ENCODE data around the gene DNAJA1.
"Not testable (repeated sequence)": the region's sequence is repeated elsewhere in the genome, so short reads cannot be mapped to it uniquely, and the experiment has no call there.

DNAJA1 gene

DNA sequence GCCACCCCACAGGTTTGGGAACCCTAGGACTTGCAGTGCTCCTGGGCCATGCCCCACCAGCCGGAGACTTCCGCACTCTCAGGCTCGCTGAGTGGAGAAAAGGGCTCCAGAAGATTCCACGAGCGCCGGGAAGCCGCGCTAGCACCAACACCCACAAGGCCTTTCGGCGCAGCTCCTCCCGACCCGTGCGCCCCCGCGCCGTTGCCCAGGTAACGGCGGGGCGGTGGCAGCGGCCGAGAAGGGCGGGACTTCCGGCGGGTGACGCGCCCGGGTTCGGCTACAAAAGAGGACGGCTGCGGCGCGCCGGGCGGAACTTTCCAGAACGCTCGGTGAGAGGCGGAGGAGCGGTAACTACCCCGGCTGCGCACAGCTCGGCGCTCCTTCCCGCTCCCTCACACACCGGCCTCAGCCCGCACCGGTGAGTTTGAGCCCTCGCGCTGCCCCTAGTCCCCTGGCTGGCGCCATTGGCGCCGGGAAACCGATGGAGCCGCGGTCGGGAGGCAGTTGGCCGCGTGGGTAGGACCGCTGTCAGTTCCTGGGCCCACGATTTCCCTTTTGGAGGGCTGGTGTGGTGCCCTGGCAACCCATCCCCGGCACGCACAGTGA is at the start of gene DNAJA1:
Gene DNAJA1 (plus strand): TSS at position 308 of the 606 bp plus-strand sequence. CDS start 1,212 bp downstream, outside the sequence.
- in situ Hi-C loops (cut with MboI; ENCODE audit: low sequenced_read_pairs): loop anchor here (25.0 kb wide), 1 partner anchor 312 kb away; no protein-coding TSS in a partner anchor

GRCh38 chr9:32978051-32978450 is 47.0 kb upstream of the DNAJA1 start:
- in situ Hi-C loops (cut with MboI; ENCODE audit: low sequenced_read_pairs): no loop called here

DNA sequence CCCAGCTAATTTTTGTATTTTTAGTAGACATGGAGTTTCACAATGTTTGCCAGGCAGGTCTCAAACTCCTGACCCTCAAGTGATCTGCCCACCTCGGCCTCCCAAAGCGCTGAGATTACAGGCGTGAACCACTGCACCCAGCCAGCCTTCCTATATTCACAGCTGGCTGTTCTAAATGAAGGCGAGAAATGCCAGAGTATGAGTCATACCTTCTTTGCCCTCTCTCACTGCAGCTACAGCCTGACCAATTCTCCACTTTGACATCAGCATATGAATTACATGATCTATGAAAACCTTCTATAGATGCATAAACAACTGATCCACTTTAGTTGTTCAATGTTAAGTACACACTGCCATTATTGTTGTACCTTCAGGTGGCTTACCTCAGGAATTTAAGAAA is 38.1 kb upstream of the DNAJA1 start:
- in situ Hi-C loops (cut with MboI; ENCODE audit: low sequenced_read_pairs): no loop called here

GRCh38 chr9:32989660-32990059 is 35.4 kb upstream of the DNAJA1 start:
- in situ Hi-C loops (cut with MboI; ENCODE audit: low sequenced_read_pairs): no loop called here

- in situ Hi-C loops (cut with MboI; ENCODE audit: low sequenced_read_pairs): no loop called here
Observed at GRCh38 chr9:32991897-32992594, 33.0 kb upstream of the DNAJA1 start.

GRCh38 chr9:32992595-32993238 is 32.4 kb upstream of the DNAJA1 start:
- in situ Hi-C loops (cut with MboI; ENCODE audit: low sequenced_read_pairs): no loop called here

GRCh38 chr9:33000682-33001055 is 24.4 kb upstream of the DNAJA1 start:
- in situ Hi-C loops (cut with MboI; ENCODE audit: low sequenced_read_pairs): not testable (repeated sequence)

GRCh38 chr9:33005335-33005734 is 19.7 kb upstream of the DNAJA1 start:
- in situ Hi-C loops (cut with MboI; ENCODE audit: low sequenced_read_pairs): not testable (repeated sequence)

DNA sequence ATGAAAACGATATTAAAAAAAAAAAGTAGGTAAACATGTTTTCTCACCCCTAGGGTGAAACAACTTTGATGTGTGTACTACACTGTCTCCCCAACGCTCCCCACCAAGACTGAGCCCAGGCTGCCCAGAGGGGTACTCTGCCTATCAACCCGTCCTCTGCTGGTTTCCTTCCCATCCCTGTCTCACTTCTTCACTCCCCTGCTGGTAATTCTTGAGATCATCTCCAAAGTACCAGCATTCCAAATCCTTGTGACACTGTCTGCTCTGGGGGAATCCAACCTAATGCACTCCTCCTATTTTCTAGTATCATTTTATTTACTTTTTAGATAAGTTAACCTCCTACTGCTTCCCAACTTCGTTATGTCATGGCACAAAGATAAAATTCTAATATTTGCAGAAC is 17.3 kb upstream of the DNAJA1 start:
- in situ Hi-C loops (cut with MboI; ENCODE audit: low sequenced_read_pairs): no loop called here

DNA sequence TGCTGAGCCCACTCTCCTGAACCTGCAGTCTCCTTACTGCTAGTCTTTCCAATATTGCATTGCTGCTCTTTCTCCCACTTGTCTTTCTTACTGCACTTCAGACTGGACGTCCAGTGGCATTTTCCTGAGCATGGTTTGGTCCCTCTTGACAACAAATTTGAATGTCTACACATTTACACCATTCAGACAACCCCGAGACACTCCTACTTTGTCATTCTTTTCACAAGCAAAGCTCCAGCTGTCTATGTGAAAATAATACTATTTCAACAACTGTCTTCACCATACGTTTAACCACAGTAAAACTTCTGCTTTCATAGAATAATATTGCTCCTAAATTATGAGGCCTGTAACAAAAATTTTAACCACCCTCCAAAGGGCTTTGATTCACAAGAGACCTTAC is 13.2 kb upstream of the DNAJA1 start:
- in situ Hi-C loops (cut with MboI; ENCODE audit: low sequenced_read_pairs): no loop called here

- in situ Hi-C loops (cut with MboI; ENCODE audit: low sequenced_read_pairs): no loop called here
Observed at GRCh38 chr9:33012328-33013069, 12.6 kb upstream of the DNAJA1 start.

DNA sequence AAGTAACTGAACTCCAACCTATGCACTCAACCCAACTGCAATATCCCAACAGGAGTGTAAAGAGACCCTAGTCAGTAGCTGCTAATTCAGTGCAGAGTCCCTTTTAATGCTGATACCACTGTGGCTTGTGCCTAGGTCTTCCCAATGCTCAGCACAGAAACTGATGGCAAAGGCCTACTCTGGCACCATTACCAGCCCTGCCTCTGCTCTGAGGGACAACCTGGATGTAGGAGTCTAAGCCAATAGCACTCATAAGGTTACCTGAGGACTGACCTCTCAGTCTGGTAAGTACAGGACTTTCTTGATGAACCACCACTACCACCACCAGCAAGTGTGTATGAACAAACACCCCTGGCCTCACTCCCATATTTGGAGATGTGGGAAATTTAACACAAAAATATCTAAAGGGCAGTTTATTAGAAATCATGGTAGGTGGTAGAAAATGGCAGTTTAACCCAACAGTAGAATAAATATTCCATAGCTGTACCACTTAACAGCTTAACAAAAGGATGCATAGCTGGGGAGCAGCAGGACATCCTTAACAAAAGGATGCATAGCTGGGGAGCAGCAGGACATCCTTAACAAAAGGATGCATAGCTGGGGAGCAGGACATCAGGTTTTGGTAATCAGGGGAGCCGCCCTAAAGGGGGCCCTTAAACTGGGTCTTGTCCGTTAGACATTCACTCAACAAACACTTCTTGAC is 11.0 kb upstream of the DNAJA1 start:
- in situ Hi-C loops (cut with MboI; ENCODE audit: low sequenced_read_pairs): no loop called here

- in situ Hi-C loops (cut with MboI; ENCODE audit: low sequenced_read_pairs): no loop called here
Observed at GRCh38 chr9:33014665-33015014, 10.4 kb upstream of the DNAJA1 start.

GRCh38 chr9:33017283-33018041 is 7.6 kb upstream of the DNAJA1 start:
- in situ Hi-C loops (cut with MboI; ENCODE audit: low sequenced_read_pairs): no loop called here

DNA sequence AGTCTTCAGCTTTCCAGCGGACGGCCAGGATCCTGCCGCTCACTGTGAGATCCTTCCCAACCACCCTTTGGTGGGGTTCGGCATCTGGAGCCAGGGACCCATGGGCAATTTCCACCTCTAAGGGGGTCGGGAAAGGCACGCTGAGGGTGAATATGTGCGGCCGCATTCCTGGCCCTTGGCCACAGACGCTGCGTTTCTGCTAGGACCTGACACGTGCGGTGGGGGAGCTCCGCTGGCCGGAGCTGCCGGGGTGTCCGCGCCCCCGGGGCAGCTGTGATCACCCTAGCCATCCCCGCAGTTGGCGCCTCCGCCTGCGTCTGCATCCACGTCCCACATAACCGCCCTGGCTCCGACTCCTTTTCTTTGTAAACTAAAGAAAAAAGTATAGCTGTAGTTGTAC is 5.3 kb upstream of the DNAJA1 start:
- in situ Hi-C loops (cut with MboI; ENCODE audit: low sequenced_read_pairs): no loop called here

DNA sequence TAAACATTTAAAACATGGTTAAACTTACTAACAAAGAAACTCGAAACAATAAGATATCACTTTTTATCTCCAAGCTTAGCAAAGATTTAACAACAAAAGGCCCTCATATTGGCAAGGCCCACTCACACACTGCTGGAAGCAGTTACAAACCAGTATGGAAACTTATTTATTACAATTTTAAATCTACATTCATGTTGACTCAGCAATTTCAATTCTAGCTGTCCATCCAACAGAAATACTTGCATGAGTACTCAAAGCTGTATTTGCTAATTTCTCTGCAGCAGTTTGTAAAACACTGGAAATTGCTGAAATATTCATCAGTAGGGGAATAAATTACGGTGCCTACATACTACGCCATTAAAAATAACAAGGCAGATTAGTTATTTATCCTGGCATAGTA is 2.8 kb upstream of the DNAJA1 start:
- in situ Hi-C loops (cut with MboI; ENCODE audit: low sequenced_read_pairs): no loop called here

DNA sequence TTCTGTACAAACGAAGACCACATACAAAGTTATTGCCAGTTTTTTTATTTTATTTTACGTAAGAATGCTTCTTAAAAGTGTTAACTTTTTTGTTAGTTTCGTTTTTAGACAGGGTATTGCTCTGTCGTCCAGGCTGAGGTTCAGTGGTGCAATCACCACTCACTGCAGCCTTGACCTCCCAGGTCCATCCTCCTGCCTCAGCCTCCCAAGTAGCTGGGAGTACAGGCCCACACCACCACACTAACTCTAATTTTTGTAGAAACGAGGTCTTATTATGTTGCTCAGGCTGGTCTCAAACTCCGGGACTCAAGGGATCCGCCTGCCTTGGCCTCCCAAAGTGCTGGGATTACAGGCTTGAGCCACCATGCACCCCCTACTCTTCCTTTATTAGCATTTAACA is 2.3 kb upstream of the DNAJA1 start:
- in situ Hi-C loops (cut with MboI; ENCODE audit: low sequenced_read_pairs): no loop called here

DNA sequence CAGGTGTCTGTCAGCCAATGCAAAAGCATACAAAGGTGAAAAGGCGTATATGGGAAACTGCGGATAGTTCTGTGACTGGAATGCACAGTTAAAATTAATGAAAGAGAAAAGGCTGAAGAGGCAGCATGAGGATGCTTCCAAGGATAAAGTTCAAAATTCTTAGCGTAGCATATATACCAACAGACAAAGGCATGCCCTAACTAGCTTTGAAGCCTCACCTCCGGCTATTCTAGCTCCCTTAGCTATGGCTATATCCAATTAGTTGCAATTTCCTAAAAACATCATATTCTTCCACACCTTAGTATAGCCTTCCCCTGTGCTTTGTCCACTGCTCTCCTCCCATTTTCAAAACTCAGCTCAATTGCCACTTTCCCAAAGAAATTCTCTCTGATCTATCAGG is 1.4 kb upstream of the DNAJA1 start:
- in situ Hi-C loops (cut with MboI; ENCODE audit: low sequenced_read_pairs): no loop called here

DNA sequence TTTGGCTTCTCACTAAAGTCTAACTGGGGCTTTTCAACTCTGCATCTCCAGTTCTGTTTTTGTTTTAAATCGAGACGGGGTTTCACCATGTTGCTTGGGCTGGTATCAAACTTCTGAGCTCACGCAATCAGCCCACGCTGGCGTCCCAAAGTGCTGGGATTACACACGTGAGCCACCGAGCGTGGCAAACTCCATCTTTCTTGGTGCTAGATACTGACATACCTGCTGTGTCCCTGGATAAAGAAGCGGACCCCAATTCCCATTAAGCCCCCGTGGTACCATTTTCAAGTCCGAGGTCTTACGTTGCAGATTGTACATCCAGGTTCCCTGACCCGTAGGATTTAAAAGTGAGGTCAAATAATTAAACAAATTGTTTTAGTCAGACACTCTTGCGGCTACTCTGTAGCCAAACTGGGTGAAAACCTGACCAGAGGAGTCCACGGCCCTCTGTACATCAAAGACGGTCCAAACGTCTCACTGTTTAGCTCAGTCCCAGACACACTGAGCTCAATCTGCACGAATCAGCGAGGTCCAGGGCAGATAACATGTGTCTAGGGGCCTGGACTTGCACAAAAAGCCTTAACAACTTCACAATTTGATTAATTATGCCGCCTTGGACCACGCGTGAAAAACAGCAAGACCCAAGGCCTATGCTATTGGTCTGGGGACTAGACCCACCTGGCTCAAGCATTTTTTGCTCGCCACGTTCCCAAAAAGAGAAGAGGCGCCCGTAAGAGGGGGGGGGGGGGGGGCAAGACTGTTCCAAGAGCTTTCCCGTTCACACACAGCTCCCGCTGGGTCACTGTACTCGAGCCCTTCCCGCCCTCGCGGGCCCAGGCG is 727 bp upstream of the DNAJA1 start:
- in situ Hi-C loops (cut with MboI; ENCODE audit: low sequenced_read_pairs): no loop called here

Data from HL-60/S4 (cell line).